GM19463 (cell line): Measurements from ENCODE around the gene RNF43.

ENCODE experiments used
- ATAC-seq: cut with Tn5 transposase; IDR thresholded peaks from one replicate; pipeline ENCODE4 v1.9.1; 2021; ENCODE audit warnings: mild to moderate bottlenecking, moderate library complexity; ENCODE audit not compliant: unreplicated experiment

Gene RNF43

GRCh38 chr17:58382872-58383242, 34.5 kb downstream of the RNF43 start:
- ATAC-seq, result no peak

- peak; percentile 67 for ATAC-seq
Measured at GRCh38 chr17:58382108-58382871, 35.0 kb downstream of the RNF43 start.

GRCh38 chr17:58381124-58382035, 36.0 kb downstream of the RNF43 start:
- ATAC-seq, result no peak

GRCh38 chr17:58380207-58381123, 36.9 kb downstream of the RNF43 start:
- ATAC-seq, result no peak

- no peak for ATAC-seq
Measured at GRCh38 chr17:58379511-58379824, 37.9 kb downstream of the RNF43 start.

- no peak for ATAC-seq
Measured at GRCh38 chr17:58378733-58379510, 38.4 kb downstream of the RNF43 start.

GRCh38 chr17:58377661-58378060, 39.7 kb downstream of the RNF43 start:
- no peak for ATAC-seq

- ATAC-seq, result no peak
Measured at GRCh38 chr17:58377093-58377601, 40.2 kb downstream of the RNF43 start.

- no peak for ATAC-seq
Measured at GRCh38 chr17:58376472-58377000, 40.8 kb downstream of the RNF43 start.

GRCh38 chr17:58375811-58376210, 41.5 kb downstream of the RNF43 start:
- ATAC-seq, result no peak

- no peak for ATAC-seq
Measured at GRCh38 chr17:58375256-58375655, 42.1 kb downstream of the RNF43 start.

- no peak for ATAC-seq
Measured at GRCh38 chr17:58373923-58374322, 43.4 kb downstream of the RNF43 start.

- no peak for ATAC-seq
Measured at GRCh38 chr17:58373003-58373402, 44.3 kb downstream of the RNF43 start.

- no peak for ATAC-seq
Measured at GRCh38 chr17:58371300-58371950, 45.9 kb downstream of the RNF43 start.

- no peak for ATAC-seq
Measured at GRCh38 chr17:58370716-58371115, 46.6 kb downstream of the RNF43 start.

- no peak for ATAC-seq
Measured at GRCh38 chr17:58370309-58370708, 47.0 kb downstream of the RNF43 start.

GRCh38 chr17:58369214-58370031, 47.9 kb downstream of the RNF43 start:
- ATAC-seq, result no peak

GRCh38 chr17:58368860-58369213, 48.5 kb downstream of the RNF43 start:
- ATAC-seq, result no peak
